GM12892 (cell line): ENCODE data around the gene RNU1-3.

Source experiments
- POLR2AphosphoS5 ChIP-seq: IDR thresholded peaks from 2 replicates; pipeline ENCODE4 v1.6.1; 2011; ENCODE audit warnings: low read depth, low read length, control low read depth
- TAF1 ChIP-seq: IDR thresholded peaks from 2 replicates; pipeline ENCODE4 v1.6.1; 2011; ENCODE audit warnings: low read depth, mild to moderate bottlenecking, control low read depth, low read length, borderline replicate concordance

DNA sequence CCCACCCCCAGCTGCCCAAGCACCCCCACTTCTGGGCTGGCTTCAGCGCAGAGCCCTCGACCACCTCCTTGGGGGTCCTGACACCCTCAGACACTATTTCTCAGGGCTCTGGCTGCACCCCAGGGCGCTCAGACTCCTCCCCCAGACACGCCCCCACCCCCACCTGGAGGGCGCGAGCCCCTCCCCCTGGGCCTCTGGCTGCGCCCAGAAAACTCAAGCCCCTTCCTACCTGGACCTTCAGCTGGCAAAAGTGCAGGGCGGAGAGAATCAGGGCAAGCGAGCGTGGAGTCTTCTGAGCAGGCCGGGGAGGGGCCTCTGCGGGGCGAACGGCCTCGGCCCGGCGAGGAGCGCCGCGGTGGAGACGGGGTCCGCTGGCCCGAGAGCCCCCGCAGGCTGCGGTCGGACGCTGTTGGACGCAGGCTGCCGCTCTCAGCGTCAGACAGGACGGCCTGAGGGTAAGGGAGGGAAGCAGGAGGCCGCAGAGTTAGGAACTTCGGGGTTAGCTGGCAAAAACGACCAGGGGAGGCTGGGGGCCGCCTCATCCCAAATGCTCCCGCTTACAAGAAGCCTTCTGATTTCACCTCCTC, 36.0 kb downstream of the RNU1-3 start:
- TF ChIP-seq TAF1 (no peak), POLR2AphosphoS5 (no peak)
